ENCODE results near the gene NBEA.
"Not testable (repeated sequence)": the region's sequence is repeated elsewhere in the genome, so short reads cannot be mapped to it uniquely, and the experiment has no call there.

The NBEA gene

GRCh38 chr13:35408285-35408684 lies 466.2 kb downstream of the NBEA start:
- not testable (repeated sequence) for DNase-seq

- no peak for DNase-seq
Observed at GRCh38 chr13:35411059-35411744, 469.1 kb downstream of the NBEA start.

GRCh38 chr13:35448465-35448864 lies 506.4 kb downstream of the NBEA start:
- no peak for DNase-seq

GRCh38 chr13:35449821-35450220 lies 507.8 kb downstream of the NBEA start:
- DNase-seq: no peak

- no peak for DNase-seq
Observed at GRCh38 chr13:35455022-35455421, 513.0 kb downstream of the NBEA start.

GRCh38 chr13:35457258-35457657 lies 515.2 kb downstream of the NBEA start:
- DNase-seq: no peak

GRCh38 chr13:35460061-35460460 lies 518.0 kb downstream of the NBEA start:
- no peak for DNase-seq

- DNase-seq: no peak
Observed at GRCh38 chr13:35465371-35465770, 523.3 kb downstream of the NBEA start.

- no peak for DNase-seq
Observed at GRCh38 chr13:35468195-35468594, 526.1 kb downstream of the NBEA start.

GRCh38 chr13:35469806-35470525 lies 527.9 kb downstream of the NBEA start:
- no peak for DNase-seq

- DNase-seq: no peak
Observed at GRCh38 chr13:35470671-35471661, 528.9 kb downstream of the NBEA start.

- no peak for DNase-seq
Observed at GRCh38 chr13:35471706-35472322, 529.7 kb downstream of the NBEA start.

GRCh38 chr13:35472323-35472881 lies 530.3 kb downstream of the NBEA start:
- DNase-seq: no peak

- DNase-seq: no peak
Observed at GRCh38 chr13:35473206-35473775, 531.2 kb downstream of the NBEA start.

- DNase-seq: no peak
Observed at GRCh38 chr13:35473802-35474201, 531.7 kb downstream of the NBEA start.

- DNase-seq: no peak
Observed at GRCh38 chr13:35474496-35475211, 532.6 kb downstream of the NBEA start.

- DNase-seq: no peak
Observed at GRCh38 chr13:35475212-35475959, 533.3 kb downstream of the NBEA start.

GRCh38 chr13:35475960-35476943 lies 534.2 kb downstream of the NBEA start, which contains the start of gene MAB21L1:
MAB21L1 (minus strand) TSS chr13:35476689; CDS start chr13:35476138, 551 bp downstream.
- no peak for DNase-seq

GRCh38 chr13:35477386-35477946 lies 535.4 kb downstream of the NBEA start:
- DNase-seq: no peak

All from CD4-positive, alpha-beta T cell treated with Interleukin-21 for 1 hour (primary cell).